HG03060 (cell line): ENCODE data around the gene NKD2.
"Not testable (repeated sequence)": the region's sequence is repeated elsewhere in the genome, so short reads cannot be mapped to it uniquely, and the experiment has no call there.

ENCODE experiments used
- ATAC-seq: cut with Tn5 transposase; IDR thresholded peaks from one replicate; pipeline ENCODE4 v1.9.1; 2021; ENCODE audit warnings: low read depth, moderate number of reproducible peaks; ENCODE audit not compliant: unreplicated experiment

NKD2 gene

DNA sequence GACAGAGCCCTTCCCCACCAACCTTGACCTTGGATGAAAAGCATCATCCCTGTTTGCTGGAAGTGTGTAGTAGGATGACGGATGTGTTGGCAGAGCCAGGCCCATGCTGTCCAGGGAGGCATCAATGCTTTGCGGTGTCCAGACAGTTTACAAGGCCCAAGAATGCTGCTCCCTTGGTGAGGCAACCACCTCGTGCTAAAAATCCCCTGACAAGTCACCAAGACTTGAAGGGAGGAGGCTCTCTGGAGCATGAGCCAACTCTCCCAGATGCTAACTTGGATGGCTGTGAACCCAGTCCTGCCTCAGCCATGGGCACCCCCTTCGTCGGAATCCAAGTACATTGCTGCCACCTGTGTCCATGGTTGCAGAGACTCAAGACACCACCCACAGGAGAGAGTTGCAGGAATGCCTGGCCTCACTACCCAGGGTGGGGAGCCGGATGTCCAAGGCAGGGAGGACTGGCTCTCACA lies 9.5 kb upstream of the NKD2 start:
- no peak for ATAC-seq

DNA sequence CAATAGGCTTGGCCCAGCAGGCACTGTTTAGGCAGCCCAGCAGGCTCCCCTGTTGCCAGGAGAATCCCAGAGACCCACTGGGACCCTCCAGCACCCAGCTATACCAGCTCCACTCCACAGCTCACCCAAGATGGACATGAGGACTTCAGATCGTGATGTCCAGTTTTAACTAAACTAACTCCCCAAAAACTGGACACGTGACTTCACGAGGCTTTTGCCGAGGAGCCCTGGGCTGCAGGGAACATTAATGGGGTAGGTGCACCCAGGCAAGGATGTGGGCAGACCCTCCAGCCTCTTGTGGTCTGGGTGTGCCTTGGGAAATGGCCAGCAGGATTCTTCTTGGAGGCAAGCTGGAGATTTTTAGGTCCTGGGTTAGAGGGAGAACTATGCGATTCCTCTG lies 8.9 kb upstream of the NKD2 start:
- no peak for ATAC-seq

DNA sequence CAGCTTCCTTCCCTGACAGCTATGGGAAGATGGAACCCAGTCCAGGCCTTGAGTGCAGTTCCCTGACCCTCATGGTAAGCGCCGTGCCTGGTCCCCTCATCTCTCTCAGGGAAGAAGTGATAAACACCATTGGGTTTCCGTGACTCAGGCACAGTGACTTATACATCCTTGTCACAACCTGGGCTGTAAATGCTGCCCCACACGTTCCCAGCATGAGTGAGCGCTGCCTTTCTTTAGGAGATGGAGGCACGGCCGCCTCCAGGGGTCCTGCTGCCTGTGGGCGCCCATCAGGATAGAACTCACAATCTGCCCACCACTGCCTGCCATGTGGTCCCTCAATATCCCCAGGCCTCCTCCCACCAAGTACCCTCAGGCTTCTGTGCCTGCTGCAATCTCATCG lies 8.3 kb upstream of the NKD2 start:
- no peak for ATAC-seq

DNA sequence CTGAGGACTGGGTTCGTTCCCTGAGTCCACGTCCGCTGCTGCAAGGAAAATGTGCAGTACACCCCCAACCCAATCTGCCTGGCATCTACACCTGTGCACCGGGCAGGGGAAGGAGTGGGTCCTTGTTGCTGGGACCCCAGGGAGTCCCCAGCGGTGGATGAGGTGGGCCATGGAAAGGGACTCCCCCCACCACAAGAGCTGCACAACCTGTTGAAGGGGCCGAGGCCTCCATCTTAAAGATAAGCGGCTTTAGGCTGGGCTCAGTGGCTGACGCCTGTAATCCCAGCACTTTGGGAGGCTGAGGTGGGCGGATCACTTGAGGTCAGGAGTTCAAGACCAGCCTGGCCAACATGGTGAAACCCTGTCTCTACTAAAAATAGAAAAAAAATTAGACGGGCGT lies 7.8 kb upstream of the NKD2 start:
- ATAC-seq: not testable (repeated sequence)

DNA sequence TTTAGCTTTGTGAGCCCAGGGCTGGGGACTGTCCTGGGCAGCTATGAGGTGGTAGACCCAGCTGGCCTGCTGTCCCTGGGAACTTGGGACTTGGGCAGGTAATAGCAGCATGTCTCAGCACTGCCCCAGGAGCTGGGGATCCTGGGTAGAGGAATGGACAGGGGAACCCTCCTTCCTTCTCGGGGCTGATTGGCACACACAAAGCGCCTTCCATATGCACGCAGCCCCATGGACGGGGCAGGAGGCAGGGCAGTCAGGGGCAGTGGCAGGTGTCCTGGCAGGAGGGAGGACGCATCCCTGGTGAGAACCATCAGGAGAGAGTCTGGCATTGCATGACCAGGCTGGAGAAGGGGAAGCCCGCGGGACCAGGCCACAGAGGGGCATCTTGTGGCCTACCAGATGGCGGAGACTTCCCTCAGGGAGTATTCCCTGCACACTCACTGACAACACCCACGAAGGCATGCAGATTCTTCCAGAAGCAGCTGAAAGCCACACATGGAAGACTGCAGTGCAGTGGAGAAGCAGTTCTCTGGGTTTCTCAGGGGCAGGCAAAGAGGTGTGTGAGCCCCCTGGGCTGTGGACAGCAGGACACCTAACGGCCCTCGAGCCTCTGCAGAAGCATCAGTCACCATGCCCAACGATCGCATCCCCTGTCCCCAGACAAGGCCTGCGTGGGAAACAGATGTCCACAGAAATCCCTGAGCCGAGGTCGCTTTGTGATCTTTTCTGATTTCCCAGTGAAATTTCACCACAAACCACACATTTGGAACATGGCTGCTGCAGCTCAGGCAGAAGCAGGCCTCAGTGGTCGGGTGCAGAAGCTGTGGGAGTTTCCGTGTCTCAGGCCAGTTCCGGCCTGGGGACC lies 7.0 kb upstream of the NKD2 start:
- ATAC-seq: no peak

DNA sequence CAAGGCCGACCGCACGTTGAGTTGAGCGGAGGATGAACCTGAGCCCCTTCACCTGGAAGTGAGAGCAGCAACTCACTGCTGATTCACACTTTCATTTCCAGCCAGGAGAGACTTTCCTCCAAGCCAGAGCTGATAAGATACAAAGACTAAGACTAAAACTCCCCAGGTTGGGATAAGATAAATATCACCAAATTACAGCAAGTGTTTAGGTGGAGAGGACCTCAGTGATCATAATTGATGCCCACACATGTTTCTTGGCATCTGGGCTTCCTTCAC lies 6.4 kb upstream of the NKD2 start:
- no peak for ATAC-seq

DNA sequence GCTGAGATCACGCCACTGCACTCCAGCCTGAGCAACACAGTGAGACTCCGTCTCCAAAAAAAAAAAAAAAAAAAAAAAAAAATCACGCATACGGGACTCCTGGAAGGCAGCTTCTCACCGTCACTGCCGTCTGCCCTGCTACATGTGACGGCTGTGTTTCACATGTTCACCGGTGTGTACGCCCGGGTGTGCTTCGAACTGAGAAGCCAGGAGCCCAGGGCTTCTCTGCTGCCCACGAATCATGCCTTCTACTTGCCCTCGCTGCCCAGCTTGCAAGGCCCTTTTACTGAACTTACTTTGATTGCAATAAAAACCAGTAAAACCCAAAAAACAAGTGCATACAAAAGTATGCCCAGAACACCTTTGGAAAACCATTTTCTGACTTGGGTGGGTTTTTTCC lies 5.8 kb upstream of the NKD2 start:
- no peak for ATAC-seq

DNA sequence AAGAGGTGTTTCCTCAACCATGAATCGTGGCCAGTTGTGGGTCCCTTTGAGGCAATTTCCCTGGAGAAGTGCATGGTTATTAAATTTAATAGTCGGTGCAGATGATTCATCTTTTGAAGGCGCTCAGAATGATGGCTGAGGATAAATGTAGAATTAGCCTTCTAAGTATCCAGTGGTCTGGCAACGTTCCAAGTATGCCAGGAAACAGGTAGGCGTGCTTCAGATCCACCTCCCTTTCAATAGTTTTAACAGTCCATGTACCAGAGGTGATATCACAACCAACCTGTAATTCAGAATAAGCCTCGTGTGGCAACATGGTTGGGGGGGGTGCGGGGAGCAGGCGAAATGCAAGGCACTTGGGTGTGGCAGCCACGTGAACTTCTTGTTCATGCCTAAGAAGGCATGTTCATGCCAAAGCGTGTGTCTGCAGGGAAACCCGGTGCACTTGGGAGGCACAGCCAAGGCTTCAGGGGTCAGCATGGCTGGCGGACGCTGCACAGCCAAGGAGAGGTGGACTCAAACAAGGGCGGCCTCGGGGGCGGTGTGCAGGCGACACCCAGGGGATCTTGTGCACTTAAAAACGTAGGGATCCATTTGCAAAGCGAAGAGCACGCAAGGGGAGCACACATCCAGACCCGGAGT lies 5.2 kb upstream of the NKD2 start:
- no peak for ATAC-seq

DNA sequence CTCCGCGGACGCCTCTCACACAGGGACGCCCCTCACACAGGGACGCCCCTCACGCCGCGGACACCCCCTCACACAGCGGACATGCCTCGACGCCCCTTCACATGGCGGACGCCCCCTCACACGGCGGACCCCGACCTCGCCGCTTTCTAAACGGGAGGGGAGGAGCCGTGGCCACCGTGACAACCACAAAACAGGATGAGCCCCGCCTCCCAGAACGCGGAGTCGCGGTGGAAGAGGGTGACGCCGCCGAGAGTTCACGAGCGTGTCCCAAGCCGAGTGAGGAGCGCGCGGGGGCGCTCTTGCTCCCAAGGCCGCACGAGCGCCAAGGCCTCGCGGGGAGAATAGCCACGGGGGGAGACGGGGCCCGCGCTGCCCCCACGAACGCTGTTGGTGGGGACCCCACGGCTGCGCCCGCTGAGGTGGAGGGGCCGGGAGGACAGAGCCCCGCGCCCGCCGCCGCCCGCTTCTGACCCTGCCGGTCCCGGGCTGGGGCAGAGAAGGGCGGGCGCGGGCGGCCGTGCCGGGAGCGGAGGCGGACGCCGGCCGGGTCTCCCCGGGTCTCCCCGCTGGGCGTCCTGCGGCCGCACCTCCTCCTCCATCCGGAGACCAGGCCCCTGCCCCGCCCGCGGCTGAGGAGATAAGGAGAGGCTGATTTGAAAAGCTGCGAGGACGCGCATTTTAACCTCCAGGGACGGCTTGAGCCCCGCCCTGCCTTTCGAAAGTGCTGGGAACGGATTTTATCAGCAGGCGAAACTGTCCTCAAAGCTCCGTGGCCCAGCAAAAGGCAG lies 3.9 kb upstream of the NKD2 start:
- ATAC-seq: no peak

DNA sequence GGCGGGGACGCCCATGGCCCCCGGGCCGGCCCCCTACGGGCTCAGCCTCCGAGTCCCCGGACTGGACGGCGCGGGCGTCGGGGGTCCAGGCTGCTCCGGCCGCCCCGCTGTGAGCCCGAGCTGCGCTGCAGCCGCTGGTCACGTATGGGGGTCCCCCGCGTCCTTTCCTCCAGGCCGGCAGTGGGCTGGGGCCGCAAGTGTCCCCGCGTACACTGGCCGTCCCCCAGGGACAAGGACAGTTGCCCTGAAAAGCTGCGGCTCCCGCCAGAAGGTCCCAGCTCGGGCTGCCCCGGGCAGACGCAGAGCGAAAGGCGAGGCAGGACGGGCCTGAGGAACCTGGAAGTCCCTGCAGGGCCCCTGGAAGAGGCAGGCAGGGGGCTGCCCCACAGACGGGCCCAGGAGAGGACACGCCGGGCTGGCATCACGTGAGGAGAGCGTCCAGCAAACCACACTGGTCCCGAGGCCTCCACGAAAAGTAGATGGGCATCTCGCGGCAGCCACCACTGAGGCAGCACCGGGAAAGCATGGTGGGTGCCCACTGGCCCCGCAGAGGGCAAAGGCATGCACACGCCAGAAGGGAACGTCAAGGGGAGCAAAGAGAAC lies 3.3 kb upstream of the NKD2 start:
- no peak for ATAC-seq

DNA sequence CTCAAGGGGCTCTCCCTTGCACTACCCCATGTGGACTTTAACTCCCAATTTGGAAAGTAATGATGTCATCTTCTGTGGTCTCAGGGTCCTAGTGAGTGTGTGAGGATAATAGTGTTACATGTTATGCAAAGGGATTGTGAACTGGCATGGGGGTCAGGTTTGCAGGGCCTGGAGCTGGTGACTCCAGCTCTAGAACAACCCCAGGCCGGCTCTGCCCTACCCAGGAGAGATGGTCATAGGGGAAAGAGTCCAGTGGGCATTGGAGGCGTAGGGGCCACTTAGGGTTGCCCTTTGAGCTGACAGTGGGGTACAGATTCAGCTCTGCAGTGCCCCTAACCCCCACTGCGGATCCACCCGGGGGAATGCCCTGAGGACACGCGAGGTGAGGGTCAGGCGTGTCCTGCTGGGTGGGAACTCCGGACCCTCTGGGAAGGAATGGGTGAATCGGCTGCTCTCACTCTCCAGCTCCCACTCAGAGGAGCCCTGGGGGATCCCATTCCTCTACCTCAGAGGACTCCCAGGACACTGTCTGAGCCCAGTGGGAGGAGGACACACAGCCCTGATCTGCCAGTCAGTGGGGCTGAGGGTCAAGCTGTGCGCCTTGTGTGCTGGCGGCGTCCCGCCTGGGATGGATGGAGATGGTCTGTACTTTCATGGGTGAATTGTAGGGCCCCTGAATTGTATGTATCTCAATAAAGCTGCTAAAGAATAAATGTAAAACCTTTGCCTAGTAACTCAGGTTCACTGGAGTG lies 2.5 kb upstream of the NKD2 start:
- no peak for ATAC-seq

DNA sequence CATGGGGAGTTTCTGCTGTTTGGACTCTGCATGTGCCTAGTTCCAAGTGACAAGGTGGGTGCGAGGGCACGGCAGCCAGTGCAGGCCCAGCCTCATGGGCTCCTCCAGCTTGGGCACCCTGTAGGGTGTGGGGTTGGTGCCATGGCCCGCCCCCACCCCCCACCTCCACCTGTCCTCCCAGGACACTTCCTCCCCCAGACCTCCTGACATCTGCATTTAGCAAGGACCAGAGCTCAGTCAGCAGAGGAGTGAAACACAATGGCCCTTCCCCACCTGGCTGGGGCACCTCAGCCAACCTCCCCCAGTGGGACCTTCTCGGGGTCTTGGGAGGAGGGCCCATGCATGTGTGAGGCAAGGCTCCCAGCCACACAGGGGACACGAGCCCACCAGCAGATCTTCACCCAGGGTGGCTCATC lies 1.9 kb upstream of the NKD2 start:
- no peak for ATAC-seq

DNA sequence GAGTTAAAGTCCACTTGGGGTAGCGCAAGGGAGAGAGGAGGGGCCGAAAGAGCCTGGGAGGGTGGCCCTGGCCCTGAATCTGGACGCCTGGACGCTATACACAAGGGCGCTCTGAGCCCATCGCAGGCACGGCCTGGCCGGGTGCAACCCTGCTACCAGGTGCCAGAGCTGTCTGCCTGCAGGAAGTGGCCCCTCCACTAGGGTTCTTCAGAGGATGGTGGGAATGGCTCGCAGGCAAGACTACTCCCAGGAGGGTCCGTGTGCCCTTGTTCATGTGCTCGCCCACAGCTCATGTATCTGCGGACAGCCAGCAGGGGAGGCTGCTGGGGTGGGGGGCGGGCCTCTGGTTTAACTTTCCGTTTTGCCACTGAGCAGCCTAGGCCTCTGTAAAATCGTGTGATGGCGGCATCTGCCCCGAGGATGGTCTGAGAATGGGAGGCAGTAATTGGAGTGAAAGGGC lies 1.4 kb upstream of the NKD2 start:
- no peak for ATAC-seq

DNA sequence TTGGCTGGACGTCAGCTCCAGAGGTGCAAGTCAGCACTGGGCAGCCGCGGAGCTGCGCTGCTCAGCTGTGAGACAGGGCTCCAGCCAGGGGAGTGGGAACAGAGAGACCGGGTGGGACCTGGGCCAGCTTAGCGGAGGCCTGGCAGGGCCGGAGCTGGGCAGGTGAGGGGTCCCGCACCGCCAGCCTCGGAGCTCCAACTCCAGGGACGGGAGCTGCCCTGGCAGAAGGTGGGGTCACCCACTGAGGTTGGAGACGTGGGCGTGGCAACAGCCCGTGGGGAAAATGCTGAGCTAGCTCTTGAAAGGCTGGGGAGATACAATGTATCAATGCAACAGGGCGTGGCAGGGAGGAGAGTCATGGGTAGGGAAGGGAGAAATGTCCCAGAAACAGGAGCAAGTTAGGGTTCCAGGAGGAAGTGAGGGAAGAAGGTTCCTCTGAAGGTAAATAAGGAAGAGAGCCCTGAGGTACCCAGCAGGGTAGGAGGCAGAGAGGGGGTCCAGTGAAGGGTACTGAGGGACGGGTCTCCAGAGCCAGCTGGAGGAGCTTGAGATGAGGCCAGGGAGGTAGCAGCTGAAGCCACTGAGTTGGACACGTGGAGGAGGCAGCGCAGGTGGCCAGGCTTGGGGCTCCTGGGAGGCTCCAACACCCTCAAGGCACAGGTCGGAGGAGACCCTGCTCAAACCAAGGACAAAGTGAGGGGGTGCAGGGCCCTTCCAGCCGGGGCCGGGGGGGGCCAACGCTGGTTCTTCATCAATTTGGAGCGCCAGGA lies 736 bp upstream of the NKD2 start:
- ATAC-seq: no peak

DNA sequence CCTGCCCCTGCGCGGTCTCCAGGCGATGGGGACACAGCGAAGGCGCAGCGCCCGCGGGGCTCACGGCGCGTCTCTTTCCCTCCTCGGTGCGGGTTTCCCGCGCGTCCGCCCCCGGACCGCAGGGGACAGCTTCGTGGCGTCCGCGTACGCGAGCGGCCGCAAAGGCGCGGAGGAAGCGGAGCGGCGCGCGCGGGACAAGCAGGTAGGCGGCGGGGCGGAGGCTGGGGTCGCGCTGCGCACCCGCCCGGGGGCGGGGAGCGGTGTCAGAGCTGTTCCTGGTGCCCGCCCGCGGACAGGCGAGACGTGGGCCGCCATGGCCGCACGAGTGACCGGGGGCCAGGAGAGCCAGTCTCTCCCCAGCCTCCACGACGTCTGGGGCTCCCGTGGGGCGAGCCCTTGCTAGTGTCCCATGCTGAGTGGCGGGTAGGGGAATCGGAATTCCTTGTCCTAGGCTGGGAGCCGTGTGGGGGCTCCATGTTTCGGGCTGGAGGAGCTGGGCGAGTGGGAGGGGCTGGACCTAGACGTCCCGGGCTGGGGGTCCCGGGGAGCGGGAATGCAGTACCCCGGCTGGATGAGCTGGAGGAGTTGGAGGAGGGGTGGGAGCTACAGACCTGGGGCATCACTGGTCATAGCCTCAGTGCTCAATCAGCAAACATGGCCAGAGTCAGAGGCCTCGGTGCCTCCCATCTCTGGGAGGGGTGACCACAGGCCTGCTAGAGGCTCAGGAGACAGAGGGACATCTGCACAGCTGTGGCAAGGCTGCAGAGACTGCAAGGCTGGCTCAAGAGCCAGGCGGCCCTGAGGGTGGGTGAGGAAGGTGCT lies 968 bp downstream of the NKD2 start:
- ATAC-seq: no peak

DNA sequence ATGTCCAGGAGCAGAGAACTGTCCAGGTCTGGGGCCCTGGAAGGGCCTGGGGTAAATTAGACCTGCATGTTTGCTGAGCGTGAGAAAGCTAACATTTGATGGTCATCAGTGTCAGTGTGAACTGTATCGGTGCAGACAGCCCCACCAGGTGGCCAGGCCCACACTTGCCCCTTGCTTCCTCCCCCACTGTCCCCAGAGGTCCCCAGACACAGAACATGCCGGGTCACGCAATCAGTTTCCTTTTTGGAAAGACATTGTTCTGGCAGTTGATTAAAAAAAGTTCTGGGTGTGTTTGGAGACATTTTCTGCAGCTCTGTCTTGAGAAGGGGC lies 1.5 kb downstream of the NKD2 start:
- ATAC-seq: no peak

DNA sequence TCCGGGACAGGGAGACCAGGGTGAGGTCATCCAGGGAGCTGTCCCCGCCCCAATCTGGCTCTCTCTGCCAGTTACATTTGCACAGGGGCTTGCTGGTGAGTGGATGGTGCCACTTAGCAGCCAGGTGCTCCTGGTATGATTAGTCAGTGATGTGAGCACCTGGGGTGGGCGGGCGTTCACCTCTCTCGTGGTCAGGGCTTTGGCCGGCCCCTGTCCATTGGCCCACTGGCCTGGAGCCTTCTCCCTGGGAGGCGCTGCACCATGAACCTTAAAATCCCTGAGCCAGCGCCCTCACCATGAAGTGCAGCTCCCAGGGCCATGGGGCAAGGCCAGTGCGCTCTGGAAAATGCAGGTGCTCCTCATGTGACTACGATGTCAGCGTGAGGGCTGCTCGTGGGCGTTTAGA lies 2.0 kb downstream of the NKD2 start:
- no peak for ATAC-seq

DNA sequence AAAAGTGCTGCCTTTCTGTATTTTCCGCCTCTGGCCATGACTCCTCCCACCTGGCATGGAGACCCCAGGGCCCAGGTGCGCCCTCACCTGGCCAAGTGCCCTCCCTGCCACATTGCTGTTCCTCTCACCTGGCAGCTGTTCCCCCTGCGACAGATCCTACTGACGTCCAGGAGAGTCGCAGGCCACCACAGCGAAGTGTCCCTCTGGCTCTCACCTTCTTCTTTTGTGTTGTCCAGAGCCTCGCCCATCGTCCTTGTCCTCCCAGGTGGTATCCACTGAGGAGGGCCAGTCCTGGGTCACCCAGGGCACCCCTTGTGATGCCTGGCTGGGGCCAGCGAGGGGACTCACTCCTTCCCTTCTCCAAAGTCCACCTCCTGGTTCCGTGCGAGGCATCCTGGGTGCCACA lies 2.6 kb downstream of the NKD2 start:
- ATAC-seq: no peak

DNA sequence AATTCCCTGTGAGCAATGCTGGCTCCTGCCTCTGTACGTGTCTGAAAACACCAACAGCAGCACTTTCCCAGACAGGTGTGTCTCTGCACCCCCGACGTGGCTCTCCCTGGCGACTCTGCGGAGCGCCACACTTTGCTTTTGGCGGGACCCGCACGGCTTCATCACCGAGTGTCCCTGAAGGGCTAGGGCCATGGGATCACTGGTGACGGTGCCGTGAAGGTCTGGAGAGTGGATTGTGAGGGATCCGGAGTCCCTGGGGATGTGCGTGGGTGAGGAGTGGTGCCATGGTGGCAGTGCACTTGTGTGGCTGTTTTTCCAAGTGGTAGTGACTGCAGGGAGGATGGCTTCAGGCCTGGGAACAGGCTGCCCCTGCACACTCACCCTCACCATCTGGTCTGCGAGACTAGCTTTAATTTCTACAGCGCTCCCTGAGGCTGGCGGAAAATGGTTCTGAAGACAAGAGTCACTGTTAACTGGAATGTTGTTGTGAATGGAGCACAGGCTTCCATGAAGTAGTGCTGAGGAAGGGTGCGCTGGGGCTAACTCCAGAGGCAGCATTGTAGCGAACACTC lies 3.2 kb downstream of the NKD2 start:
- no peak for ATAC-seq
